HEK293 (cell line): ENCODE measurements around the gene ZNF862.

Source experiments
- ATF2 ChIP-seq: fragments of 450-650 bp; formaldehyde crosslinking; IDR thresholded peaks from 2 replicates; pipeline ENCODE4 v1.5.1; 2016; ENCODE audit warnings: missing biosample characterization, missing genetic modification characterization, low read depth
- CTCF ChIP-seq: fragments of 450-650 bp; formaldehyde crosslinking; IDR thresholded peaks from 2 replicates; pipeline ENCODE4 v1.5.1; 2016; ENCODE audit warnings: missing biosample characterization, missing genetic modification characterization
- KLF9 ChIP-seq: fragments of 450-650 bp; formaldehyde crosslinking; IDR thresholded peaks from 2 replicates; pipeline ENCODE4 v1.5.1; 2016; ENCODE audit warnings: missing biosample characterization, missing genetic modification characterization, low read depth
- MYNN ChIP-seq: fragments of 450-650 bp; formaldehyde crosslinking; IDR thresholded peaks from 2 replicates; pipeline ENCODE4 v1.5.1; 2016; ENCODE audit warnings: missing biosample characterization, missing genetic modification characterization, borderline replicate concordance
- ZFP69B ChIP-seq: fragments of 450-650 bp; formaldehyde crosslinking; IDR thresholded peaks from 2 replicates; pipeline ENCODE4 v1.5.1; 2016; ENCODE audit warnings: missing biosample characterization, missing genetic modification characterization
- ZNF157 ChIP-seq: fragments of 450-650 bp; formaldehyde crosslinking; IDR thresholded peaks from 2 replicates; pipeline ENCODE4 v1.5.1; 2016; ENCODE audit warnings: missing biosample characterization, missing genetic modification characterization
- ZNF248 ChIP-seq: fragments of 450-650 bp; formaldehyde crosslinking; IDR thresholded peaks from 2 replicates; pipeline ENCODE4 v1.5.1; 2017; ENCODE audit warnings: missing biosample characterization, missing genetic modification characterization
- ZNF280D ChIP-seq: fragments of 450-650 bp; formaldehyde crosslinking; IDR thresholded peaks from 2 replicates; pipeline ENCODE4 v1.5.1; 2016; ENCODE audit warnings: missing biosample characterization, missing genetic modification characterization
- ZNF423 ChIP-seq: fragments of 450-650 bp; formaldehyde crosslinking; IDR thresholded peaks from 2 replicates; pipeline ENCODE4 v1.5.1; 2016; ENCODE audit warnings: missing biosample characterization, missing genetic modification characterization
- ZNF488 ChIP-seq: fragments of 450-650 bp; formaldehyde crosslinking; IDR thresholded peaks from 2 replicates; pipeline ENCODE4 v1.5.1; 2016; ENCODE audit warnings: missing biosample characterization, missing genetic modification characterization
- ZNF596 ChIP-seq: fragments of 450-650 bp; IDR thresholded peaks from 2 replicates; pipeline ENCODE4 v1.5.0; 2018; ENCODE audit warnings: missing biosample characterization, mild to moderate bottlenecking, missing genetic modification characterization, moderate library complexity
- ZNF747 ChIP-seq: fragments of 450-650 bp; formaldehyde crosslinking; IDR thresholded peaks from 2 replicates; pipeline ENCODE4 v1.5.1; 2016; ENCODE audit warnings: missing biosample characterization, missing genetic modification characterization
- ZNF830 ChIP-seq: fragments of 450-650 bp; IDR thresholded peaks from 2 replicates; pipeline ENCODE4 v1.5.0; 2018; ENCODE audit warnings: missing biosample characterization, missing genetic modification characterization, low read depth, mild to moderate bottlenecking, moderate library complexity

- TF ChIP-seq ZNF157 (tag by site-specific recombination) (no peak), CTCF (tag by site-specific recombination) (no peak), MYNN (tag by site-specific recombination) (no peak), ZNF248 (tag by site-specific recombination) (no peak), ZNF747 (tag by site-specific recombination) (no peak), KLF9 (tag by site-specific recombination) (no peak), ZNF596 (tag by site-specific recombination) (no peak), ZNF488 (no peak), ZFP69B (tag by site-specific recombination) (no peak), ZNF830 (no peak), ATF2 (tag by site-specific recombination) (no peak), ZNF423 (tag by site-specific recombination) (no peak), ZNF280D (tag by site-specific recombination) (no peak)
Observed at GRCh38 chr7:149864751-149865150, 26.6 kb downstream of the ZNF862 start.
